Smooth muscle cell (in vitro differentiated cells): ENCODE data around the gene SMYD3. TPM values are rescaled to one million over a fixed set of nuclear protein-coding genes. Genes with fewer than 3 reads are reported as not detected.

Experiments used
- DNase-seq: peaks from one replicate; lab custom pipeline; 2025; ENCODE audit not compliant: unreplicated experiment; lab: John Stamatoyannopoulos, UW
- H2AFZ ChIP-seq: fragments of 200-600 bp; sonication (generic); 2 replicates; pipeline ENCODE4 v1.6.0; 2016; ENCODE audit warnings: antibody characterized with exemption, low read depth, mild to moderate bottlenecking
- H3F3A ChIP-seq: fragments of 200-600 bp; sonication (generic); 2 replicates; pipeline ENCODE4 v1.6.0; 2017; ENCODE audit warnings: antibody characterized with exemption, low read depth
- H3K27ac ChIP-seq: fragments of 200-600 bp; sonication (generic); 2 replicates; pipeline ENCODE4 v1.5.1; 2016; ENCODE audit warnings: low read depth, mild to moderate bottlenecking
- H3K27me3 ChIP-seq: fragments of 200-600 bp; sonication (generic); 2 replicates; pipeline ENCODE4 v1.6.1; 2016; ENCODE audit warnings: low read depth, mild to moderate bottlenecking
- H3K36me3 ChIP-seq: fragments of 200-600 bp; sonication (generic); 2 replicates; pipeline ENCODE4 v1.5.1; 2016; ENCODE audit warnings: low read depth
- H3K4me1 ChIP-seq: fragments of 200-600 bp; sonication (generic); 2 replicates; pipeline ENCODE4 v1.5.1; 2016; ENCODE audit warnings: low read depth
- H3K4me2 ChIP-seq: fragments of 200-600 bp; sonication (generic); 2 replicates; pipeline ENCODE4 v1.6.0; 2016; ENCODE audit warnings: mild to moderate bottlenecking
- H3K4me3 ChIP-seq: fragments of 200-600 bp; sonication (generic); 2 replicates; pipeline ENCODE4 v1.5.1; 2016; ENCODE audit warnings: mild to moderate bottlenecking
- H3K79me2 ChIP-seq: fragments of 200-600 bp; sonication (generic); 2 replicates; pipeline ENCODE4 v1.6.0; 2016; ENCODE audit warnings: low read depth, mild to moderate bottlenecking
- H3K9ac ChIP-seq: fragments of 200-600 bp; sonication (generic); 2 replicates; pipeline ENCODE4 v1.6.0; 2016; ENCODE audit warnings: low read depth
- H3K9me3 ChIP-seq: fragments of 200-600 bp; sonication (generic); replicated peaks from 2 replicates; pipeline ENCODE4 v1.5.1; 2016; ENCODE audit warnings: low read depth
- H4K20me1 ChIP-seq: fragments of 200-600 bp; sonication (generic); 2 replicates; pipeline ENCODE4 v1.6.0; 2016; ENCODE audit warnings: low read depth
- CTCF ChIP-seq: fragments of 200-600 bp; sonication (generic); IDR thresholded peaks from 2 replicates; pipeline ENCODE4 v1.5.1; 2017; ENCODE audit warnings: borderline replicate concordance, mild to moderate bottlenecking, antibody characterized with exemption; ENCODE audit not compliant: insufficient read depth, poor library complexity, severe bottlenecking
- WGBS: methylation state at CpG from one replicate; pipeline ENCODE4 v1.1.7; 2016; ENCODE audit warnings: low lambda C conversion rate; 5-methylcytosine and 5-hydroxymethylcytosine counted together
- polyA plus RNA-seq: library from polyadenylated mRNA; unstranded; fragments of >200 nt; fragmentation: Nextera tagmentation; extraction: Ambion mirVana; gene quantifications from 2 replicates; pipeline ENCODE4 v1.2.1, GENCODE V29; 2016
- total RNA-seq: library from RNA; depleted of rRNA; stranded (reverse); fragments of >200 nt; gene quantifications from 2 replicates; pipeline ENCODE4 v1.2.3, GENCODE V29; 2014

SMYD3 gene
- total and polyA plus RNA-seq, 2 experiments from 2014 or later, result 162 to 301 TPM

GRCh38 chr1:246549665-246550064 lies 42.6 kb upstream of the SMYD3 start:
- no peak overlapping the region for H3K4me2 ChIP-seq
- no peaks in the 10 kb centered on the region for H4K20me1 ChIP-seq
- H3K27me3 ChIP-seq, result no peaks in the 10 kb centered on the region
- no peaks in the 10 kb centered on the region for H3K9me3 ChIP-seq
- H3K4me1 ChIP-seq, result no peaks in the 10 kb centered on the region
- no peak overlapping the region for H3K4me3 ChIP-seq
- no peak overlapping the region for H2AFZ ChIP-seq
- H3F3A ChIP-seq, result no peaks in the 10 kb centered on the region
- no peak overlapping the region for H3K9ac ChIP-seq
- no peak overlapping the region for H3K27ac ChIP-seq
- peaks cover under 1% of the 10 kb centered on the region for H3K79me2 ChIP-seq
- no peak for DNase-seq
- peaks cover 19% of the 10 kb centered on the region for H3K36me3 ChIP-seq
- TF ChIP-seq CTCF, result no peak
- WGBS, result 92% methylated on average over 4 of the region's 4 CpGs

- TF ChIP-seq CTCF, result no peak
- WGBS, result 98% methylated on average over 1 of the region's 1 CpG
Observed at GRCh38 chr1:246544001-246544400, 36.9 kb upstream of the SMYD3 start.

GRCh38 chr1:246540738-246541491 lies 33.8 kb upstream of the SMYD3 start:
- H2AFZ ChIP-seq, result no peak overlapping the region
- H3F3A ChIP-seq, result no peaks in the 10 kb centered on the region
- H3K9me3 ChIP-seq, result no peaks in the 10 kb centered on the region
- peaks cover 6% of the 10 kb centered on the region for H3K36me3 ChIP-seq
- H3K27me3 ChIP-seq, result no peaks in the 10 kb centered on the region
- no peak overlapping the region for H3K4me3 ChIP-seq
- no peak for TF ChIP-seq CTCF
- DNase-seq, result no peak
- H3K4me1 ChIP-seq, result no peaks in the 10 kb centered on the region
- H3K27ac ChIP-seq, result no peak overlapping the region
- no peak overlapping the region for H3K4me2 ChIP-seq
- no peak overlapping the region for H3K9ac ChIP-seq
- WGBS, result 96% methylated on average over 7 of the region's 7 CpGs
- H4K20me1 ChIP-seq, result no peaks in the 10 kb centered on the region
- no peaks in the 10 kb centered on the region for H3K79me2 ChIP-seq

More at GRCh38 chr1:246544001-246544400, 36.9 kb upstream of the SMYD3 start:
- H2AFZ ChIP-seq, result no peak overlapping the region
- H3F3A ChIP-seq, result no peaks in the 10 kb centered on the region
- no peaks in the 10 kb centered on the region for H4K20me1 ChIP-seq
- H3K27ac ChIP-seq, result no peak overlapping the region
- no peak for DNase-seq
- H3K27me3 ChIP-seq, result no peaks in the 10 kb centered on the region
- no peaks in the 10 kb centered on the region for H3K79me2 ChIP-seq
- no peak overlapping the region for H3K9ac ChIP-seq
- peaks cover 17% of the 10 kb centered on the region for H3K36me3 ChIP-seq
- no peak overlapping the region for H3K4me3 ChIP-seq
- no peak overlapping the region for H3K4me2 ChIP-seq
- no peaks in the 10 kb centered on the region for H3K4me1 ChIP-seq
- no peaks in the 10 kb centered on the region for H3K9me3 ChIP-seq

- H3K4me1 ChIP-seq, result no peaks in the 10 kb centered on the region
- no peaks in the 10 kb centered on the region for H3K9me3 ChIP-seq
- 93% methylated on average over 3 of the region's 3 CpGs for WGBS
- H3F3A ChIP-seq, result no peaks in the 10 kb centered on the region
- H3K27me3 ChIP-seq, result no peaks in the 10 kb centered on the region
- no peak overlapping the region for H3K4me2 ChIP-seq
- H3K79me2 ChIP-seq, result no peaks in the 10 kb centered on the region
- DNase-seq, result no peak
- no peaks in the 10 kb centered on the region for H3K36me3 ChIP-seq
- no peaks in the 10 kb centered on the region for H4K20me1 ChIP-seq
- TF ChIP-seq CTCF, result no peak
- H3K9ac ChIP-seq, result no peak overlapping the region
- no peak overlapping the region for H2AFZ ChIP-seq
- H3K27ac ChIP-seq, result no peak overlapping the region
- H3K4me3 ChIP-seq, result no peak overlapping the region
Observed at GRCh38 chr1:246537887-246538286, 30.8 kb upstream of the SMYD3 start.
